ENCODE data around the gene TWF2. TPM values are rescaled to one million over a fixed set of nuclear protein-coding genes. Genes with fewer than 3 reads are reported as not detected.
"Not testable (repeated sequence)": the region's sequence is repeated elsewhere in the genome, so short reads cannot be mapped to it uniquely, and the experiment has no call there.

TWF2 gene
- polyA plus RNA-seq (ENCODE audit: insufficient read length): 22.3 TPM

DNA sequence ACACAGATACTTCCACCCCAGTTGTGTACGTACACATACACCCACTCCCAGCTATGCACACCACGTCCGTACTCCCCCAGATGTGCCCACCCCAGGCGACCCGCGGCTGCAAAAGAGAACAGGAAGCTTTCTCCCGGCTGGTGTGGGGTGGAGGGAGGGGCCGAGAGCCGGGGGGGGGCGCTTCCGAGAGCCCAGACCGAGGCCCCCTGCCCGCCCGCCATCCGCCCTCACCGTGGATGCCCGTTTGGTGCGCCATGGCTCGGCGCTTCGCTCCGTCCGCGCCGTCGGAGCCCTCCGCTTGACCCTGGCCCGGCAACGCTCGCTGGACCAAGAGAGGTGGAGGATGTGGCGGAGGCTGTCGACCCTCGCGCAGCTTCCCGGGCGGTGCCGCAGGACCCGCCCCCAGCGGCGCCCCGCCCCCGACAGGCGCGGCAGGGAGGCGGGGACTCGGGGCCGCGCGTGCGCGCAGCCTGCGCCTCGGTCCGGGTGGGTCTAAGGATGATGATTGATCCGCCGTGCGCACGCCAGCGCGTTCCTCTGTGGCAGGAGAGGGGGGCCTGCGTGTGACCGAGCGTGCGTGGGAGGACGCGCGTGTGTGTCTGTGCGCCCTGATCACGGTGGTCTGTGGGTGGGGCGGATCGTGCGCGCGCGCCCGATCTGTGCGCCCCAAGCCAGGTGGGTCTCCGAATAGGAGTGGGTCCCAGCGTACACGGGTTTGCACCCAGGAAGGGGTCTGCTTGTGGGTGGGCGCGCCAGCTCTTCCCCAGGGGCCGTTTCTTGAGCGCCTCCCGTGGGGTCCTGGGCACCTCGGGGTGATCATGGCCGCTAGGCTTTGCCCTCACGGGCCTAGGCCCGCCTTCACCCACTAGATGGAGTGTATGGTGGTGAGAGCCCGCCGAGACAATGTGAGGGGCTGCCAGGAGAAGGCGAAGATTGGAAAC is at the start of gene TWF2:
TSS of gene TWF2 (minus strand) at position 398 of the 941 bp plus-strand sequence. CDS start at position 256, 142 bp downstream.
- no peak for DNase-seq (ENCODE audit: low read depth)

DNA sequence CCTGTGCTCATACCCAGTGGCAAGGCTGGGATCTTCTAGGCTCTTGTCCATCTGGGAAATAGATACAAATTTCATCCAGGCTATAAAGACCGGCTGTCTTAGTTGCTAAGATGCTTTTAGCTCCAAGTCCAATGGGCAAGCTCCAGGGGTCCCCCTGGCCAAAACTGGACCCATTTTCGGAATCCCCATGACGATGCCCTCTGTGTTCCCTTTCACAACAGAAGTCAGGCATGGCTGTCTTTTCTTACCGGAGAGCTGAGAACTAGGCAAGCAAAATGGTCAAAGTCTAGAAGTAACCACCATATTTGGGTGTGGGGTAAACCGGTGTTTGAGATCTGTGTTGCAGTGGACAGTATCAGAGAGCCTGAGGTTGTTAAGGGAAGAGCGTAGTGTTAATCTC is 49.7 kb upstream of the TWF2 start:
- DNase-seq (ENCODE audit: low read depth): no peak

DNA sequence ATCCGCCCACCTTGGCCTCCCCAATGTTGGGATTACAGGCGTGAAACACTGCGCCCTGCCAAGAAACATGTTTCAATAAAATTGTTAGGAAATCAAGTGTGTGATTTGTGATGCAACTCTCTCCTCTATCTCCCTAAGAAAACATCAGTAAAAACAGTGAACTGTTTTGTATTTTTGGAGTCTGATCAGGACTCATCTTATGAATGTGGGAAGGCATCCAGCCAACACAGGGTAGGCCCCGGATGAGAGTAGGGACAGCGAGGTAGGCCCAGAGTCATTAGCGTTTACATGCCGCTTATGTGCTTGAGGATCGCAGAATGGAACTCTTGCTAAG is 47.8 kb upstream of the TWF2 start:
- no peak for DNase-seq (ENCODE audit: low read depth)

DNA sequence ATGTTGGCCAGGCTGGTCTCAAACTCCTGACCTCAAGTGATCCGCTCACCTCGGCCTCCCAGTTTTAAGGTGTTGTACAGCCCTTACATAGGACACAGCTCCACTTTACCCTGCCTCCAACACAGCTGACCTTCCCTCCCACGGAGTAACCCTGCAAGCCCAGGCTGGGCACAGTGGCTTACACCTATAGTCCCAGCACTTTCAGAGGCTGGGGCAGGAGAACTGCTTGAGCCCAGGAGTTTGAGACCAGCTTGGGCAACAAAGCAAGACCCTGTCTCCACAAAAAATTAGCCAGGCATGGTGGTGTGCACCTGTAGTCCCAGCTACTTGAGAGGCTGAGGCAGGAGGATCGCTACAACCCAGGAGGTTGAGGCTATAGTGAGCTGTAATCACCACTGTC is 45.1 kb upstream of the TWF2 start:
- not testable (repeated sequence) for DNase-seq (ENCODE audit: low read depth)

GRCh38 chr3:52283306-52283705 is 44.3 kb upstream of the TWF2 start:
- no peak for DNase-seq (ENCODE audit: low read depth)

- DNase-seq (ENCODE audit: low read depth): no peak
Observed at GRCh38 chr3:52281981-52282801, 43.2 kb upstream of the TWF2 start.

- peak; percentile 29 for DNase-seq (ENCODE audit: low read depth)
Observed at GRCh38 chr3:52280050-52280461, 41.1 kb upstream of the TWF2 start.

DNA sequence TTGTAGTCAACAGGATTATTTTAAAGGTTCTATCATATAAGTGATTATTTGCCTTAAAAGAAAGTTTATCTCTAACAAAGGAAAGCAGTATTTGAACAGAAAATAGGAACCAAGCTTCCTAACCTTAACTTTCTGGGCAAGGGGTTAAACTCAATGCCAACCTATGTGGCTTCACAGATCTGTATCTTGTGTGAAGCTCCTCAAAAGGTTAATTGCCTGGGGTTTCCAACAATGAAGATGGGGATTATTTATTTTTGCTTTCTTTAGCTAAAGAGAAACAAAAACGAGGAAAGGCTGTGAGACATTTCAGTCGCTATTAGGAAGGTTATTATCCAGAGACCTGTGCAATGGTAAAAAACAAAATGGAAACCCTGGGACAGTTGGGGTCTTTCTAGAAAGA is 40.6 kb upstream of the TWF2 start:
- no peak for DNase-seq (ENCODE audit: low read depth)

DNA sequence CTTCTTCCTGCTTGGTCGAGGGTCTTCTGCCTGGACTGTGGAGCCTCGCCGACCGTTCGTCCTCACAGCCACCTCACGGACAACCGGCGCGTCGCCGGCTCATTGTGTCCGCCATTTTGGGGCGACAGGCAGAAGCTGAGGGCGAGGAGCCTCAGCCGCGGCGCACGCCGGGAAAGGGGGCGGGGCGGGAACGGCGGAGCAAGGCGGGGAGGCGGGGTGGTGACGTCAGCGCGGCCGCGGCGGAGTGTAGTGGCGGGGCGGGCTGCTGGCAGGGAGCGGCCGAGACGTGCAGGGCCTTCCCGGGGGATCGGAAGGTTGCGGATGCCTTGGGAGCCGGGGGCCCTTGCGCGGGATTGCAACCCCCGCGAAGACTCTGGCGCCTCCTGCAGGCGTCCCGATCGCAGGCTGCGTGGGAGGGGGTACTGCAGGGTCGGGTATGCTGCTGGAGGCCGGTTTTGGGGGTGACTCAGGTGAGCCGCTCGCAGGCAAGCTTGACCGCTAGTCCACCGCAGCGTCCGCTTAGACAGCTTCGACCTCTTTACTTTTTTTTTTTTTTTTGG is 39.6 kb upstream of the TWF2 start, which contains the start of gene WDR82:
TSS of gene WDR82 (minus strand) at position 140 of the 560 bp plus-strand sequence. CDS start 288 bp downstream, outside the sequence.
- peak; percentile 80 for DNase-seq (ENCODE audit: low read depth)

DNA sequence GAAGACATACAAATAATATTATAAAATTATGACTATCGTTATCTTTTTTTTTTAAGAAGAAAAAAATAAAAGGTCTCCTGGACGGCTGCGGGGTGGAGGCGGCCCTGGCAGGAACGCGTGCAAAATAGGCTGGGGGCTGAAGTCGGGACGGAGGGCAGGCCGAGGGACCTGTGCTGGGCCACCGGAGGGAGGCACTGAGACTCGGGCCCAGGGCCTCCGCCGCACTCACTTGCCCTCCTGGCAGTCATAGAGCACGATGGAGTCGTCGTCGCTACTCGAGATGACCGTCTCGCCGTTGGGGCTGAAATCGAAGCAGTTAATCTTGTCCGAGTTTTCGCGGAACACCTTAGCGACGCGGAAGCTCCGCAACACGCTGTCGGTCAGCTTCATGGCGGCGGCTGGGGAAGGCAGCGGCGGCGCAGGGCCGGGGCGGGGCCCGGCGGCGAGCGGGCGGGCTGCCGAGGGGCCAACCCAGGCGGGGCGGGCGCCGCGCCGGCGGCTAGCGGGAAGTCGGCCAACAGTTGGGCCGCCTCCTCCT is 39.1 kb upstream of the TWF2 start:
- DNase-seq (ENCODE audit: low read depth): no peak

DNA sequence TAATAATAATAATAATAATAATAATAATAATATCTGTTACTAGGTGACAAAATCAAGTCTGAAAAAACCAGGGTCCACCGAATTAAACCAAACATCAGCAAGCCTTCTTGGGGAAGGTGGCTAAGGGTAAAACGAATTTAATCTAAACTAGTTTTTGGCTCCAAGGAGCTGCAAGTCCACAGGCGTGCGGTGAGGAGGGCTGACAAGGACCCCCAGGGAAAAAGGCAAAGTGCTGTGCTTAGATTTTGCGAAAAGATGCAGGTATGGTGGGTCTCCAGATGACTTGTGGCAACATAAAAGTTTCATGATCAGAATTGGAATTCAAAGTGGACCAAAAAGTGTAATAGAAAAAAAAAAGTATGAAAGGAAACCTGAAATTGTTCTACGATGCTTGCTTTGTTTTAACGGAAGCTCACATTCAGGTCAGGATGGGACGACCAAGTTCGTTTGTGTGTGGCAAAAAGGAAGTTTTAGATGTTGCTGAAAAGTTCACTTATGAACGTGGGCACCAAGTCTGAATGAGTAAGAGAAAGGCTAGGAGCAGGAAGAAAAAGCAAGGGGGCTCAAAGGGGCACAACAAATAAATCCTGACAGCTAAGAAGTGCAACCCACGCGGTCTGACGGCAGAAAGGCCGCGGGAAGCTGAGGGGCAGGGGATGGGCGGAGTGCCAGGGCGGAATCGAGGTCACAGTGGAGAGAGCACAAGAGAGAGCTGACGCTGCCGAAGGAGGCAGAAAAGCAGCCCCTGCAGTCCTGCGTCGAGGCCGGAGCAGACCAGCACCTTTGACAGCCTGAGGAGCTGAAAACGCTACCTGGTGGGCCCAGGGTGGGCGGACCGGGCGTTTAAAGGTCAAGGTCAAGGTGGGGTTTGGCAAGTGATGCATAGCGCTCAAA is 38.4 kb upstream of the TWF2 start:
- no peak for DNase-seq (ENCODE audit: low read depth)

- not testable (repeated sequence) for DNase-seq (ENCODE audit: low read depth)
Observed at GRCh38 chr3:52274781-52275180, 35.8 kb upstream of the TWF2 start.

DNA sequence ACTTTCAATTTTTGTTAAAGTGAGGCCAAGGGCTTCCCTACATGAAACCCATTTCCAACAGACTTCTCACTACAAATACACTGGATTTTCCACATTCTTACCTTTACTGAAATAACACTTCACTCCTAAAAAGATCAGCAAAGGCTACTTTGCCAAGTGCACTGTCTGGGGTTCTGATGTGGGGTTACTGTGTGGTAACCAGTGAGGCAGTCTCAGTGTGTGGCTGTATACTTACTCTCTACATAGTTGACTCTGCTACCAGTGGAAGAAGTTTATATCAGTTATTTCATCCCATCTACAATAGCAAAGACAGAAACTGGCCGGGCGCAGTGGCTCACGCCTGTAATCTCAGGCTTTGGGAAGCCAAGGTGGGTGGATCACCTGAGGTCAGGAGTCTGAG is 33.9 kb upstream of the TWF2 start:
- no peak for DNase-seq (ENCODE audit: low read depth)

GRCh38 chr3:52272172-52272571 is 33.2 kb upstream of the TWF2 start:
- not testable (repeated sequence) for DNase-seq (ENCODE audit: low read depth)

GRCh38 chr3:52270252-52270754 is 31.3 kb upstream of the TWF2 start:
- DNase-seq (ENCODE audit: low read depth): no peak

DNA sequence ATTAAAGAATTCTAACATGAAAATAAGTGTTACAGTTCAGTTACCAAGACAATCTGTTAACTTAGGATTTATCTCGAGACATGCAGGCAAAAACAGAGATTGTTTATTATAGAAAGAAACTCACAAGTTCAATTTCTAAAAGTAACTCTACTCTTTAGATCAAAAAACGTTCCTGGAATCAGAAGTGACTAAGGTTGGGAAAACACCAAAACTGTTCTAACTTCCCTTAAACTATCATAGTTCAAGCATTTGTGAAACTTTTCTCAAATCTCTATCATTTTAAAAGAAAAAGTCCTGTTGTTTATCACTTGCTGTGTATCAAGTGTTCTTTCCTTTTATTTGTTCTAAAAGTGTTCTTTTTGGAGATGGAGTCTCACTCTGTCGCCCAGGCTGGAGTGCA is 30.8 kb upstream of the TWF2 start:
- DNase-seq (ENCODE audit: low read depth): no peak

DNA sequence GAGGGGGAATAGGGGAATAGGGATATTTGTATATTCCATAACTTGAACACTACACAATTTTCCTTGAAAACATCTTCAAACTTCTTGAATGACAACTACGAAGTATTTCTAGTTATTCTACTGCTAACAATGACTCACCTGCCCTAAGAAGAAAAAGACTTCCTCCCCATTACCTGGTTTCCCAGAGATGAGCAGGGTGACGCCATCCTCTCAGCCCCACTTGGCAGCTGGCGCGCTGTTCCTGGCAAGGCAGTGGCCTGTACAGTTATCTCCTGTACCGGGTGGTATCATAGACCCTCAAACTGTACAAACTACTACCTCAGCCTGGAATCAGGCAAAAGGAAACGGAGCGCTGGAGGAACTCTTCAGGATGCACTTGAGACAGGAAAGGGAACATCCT is 29.1 kb upstream of the TWF2 start:
- no peak for DNase-seq (ENCODE audit: low read depth)

GRCh38 chr3:52265387-52265786 is 26.4 kb upstream of the TWF2 start:
- DNase-seq (ENCODE audit: low read depth): no peak

GRCh38 chr3:52262447-52262846 is 23.5 kb upstream of the TWF2 start:
- no peak for DNase-seq (ENCODE audit: low read depth)

DNA sequence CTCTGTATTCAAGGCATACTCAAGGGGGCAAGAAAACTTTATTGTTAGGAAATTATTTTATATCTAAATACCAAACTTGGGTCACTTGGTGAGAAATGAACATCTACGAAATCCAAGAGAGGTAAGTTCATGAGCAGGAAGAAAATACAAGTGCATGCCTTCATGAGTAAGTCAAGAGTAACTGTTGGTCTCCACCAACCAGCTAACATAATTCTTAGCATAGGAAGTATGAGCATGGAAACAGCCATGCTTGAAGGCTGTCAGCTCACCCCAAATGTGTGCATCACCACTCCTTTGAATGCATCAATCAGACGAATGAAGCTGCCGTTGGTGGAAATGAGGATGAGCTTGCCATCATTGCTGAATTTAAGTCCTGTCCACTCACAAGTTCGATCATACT is 20.5 kb upstream of the TWF2 start:
- no peak for DNase-seq (ENCODE audit: low read depth)

DNA sequence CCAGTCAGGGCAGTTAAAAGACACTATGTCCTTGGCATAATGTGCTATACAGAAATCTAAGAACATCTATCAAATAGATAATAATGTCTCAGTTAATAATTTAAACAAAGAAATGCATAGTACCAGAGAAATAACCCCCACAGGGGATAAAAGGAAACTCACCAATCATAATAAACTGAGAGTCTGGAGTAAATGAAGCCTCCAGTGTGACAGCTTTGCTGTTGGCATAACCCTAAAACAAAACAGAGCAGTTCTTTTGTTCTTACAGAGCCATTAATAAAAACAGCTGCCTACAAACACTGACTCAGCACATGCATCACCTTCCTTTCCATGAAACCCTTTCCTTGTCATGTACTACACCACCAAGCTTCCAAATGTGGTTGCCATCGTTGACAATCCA is 20.1 kb upstream of the TWF2 start:
- DNase-seq (ENCODE audit: low read depth): no peak

Measured in forelimb muscle (tissue), 1 donor.